CD4-positive, CD25-positive, alpha-beta regulatory T cell (primary cell): ENCODE data around the gene SMCR8. TPM values are rescaled to one million over a fixed set of nuclear protein-coding genes. Genes with fewer than 3 reads are reported as not detected.

ENCODE experiments used
- ATAC-seq, 2 donors: fragments of 150-1000 bp; cut with Tn5 transposase; one replicate each; pipeline ENCODE4 v1.10.0; 2021; ENCODE audit warnings: low read depth in 2 of 2, moderate number of reproducible peaks in 2 of 2, moderate library complexity in 1 of 2
- DNase-seq, 3 donors: peaks; one replicate each; pipeline versions ENCODE4 v3.0.0 to v3.0.0-alpha.2; 2012 to 2022; ENCODE audit warnings: mixed read lengths in 1 of 3
- H3K27ac ChIP-seq: one replicate; pipeline ENCODE4 v1.7.0; 2013; ENCODE audit warnings: mild to moderate bottlenecking, low read length; ENCODE audit not compliant: insufficient read depth, poor library complexity, severe bottlenecking
- H3K27me3 ChIP-seq: one replicate; pipeline ENCODE4 v1.7.0; 2013; ENCODE audit warnings: low read length; ENCODE audit not compliant: control insufficient read depth, insufficient read depth
- H3K36me3 ChIP-seq: one replicate; pipeline ENCODE4 v1.7.0; 2013; ENCODE audit warnings: mild to moderate bottlenecking, low read length, moderate library complexity; ENCODE audit not compliant: control insufficient read depth, insufficient read depth
- H3K4me1 ChIP-seq: 2 replicates; pipeline ENCODE4 v1.7.0; 2013; ENCODE audit warnings: mild to moderate bottlenecking, low read length; ENCODE audit not compliant: insufficient read depth, control insufficient read depth, poor library complexity, severe bottlenecking
- H3K4me3 ChIP-seq: one replicate; pipeline ENCODE4 v1.7.0; 2013; ENCODE audit warnings: low read depth, mild to moderate bottlenecking, low read length, moderate library complexity
- H3K9me3 ChIP-seq, 2 experiments: 1 replicate in 1 of 2; 2 replicates in 1 of 2; pipeline ENCODE4 v1.7.0; 2013; ENCODE audit warnings: low read length in 2 of 2, mild to moderate bottlenecking in 1 of 2, moderate library complexity in 1 of 2; ENCODE audit not compliant: control insufficient read depth in 2 of 2
- H3K27ac Mint-ChIP-seq, 3 donors: one replicate each; pipeline ENCODE4 v1.8.0; 2020 to 2022; ENCODE audit warnings: mild to moderate bottlenecking in 3 of 3, mixed read lengths in 3 of 3, moderate library complexity in 2 of 3
- H3K27me3 Mint-ChIP-seq: one replicate; pipeline ENCODE4 v1.8.0; 2022; ENCODE audit warnings: mild to moderate bottlenecking, mixed read lengths
- H3K36me3 Mint-ChIP-seq: one replicate; pipeline ENCODE4 v1.8.0; 2020; ENCODE audit warnings: mixed read lengths
- H3K4me1 Mint-ChIP-seq, 4 donors: one replicate each; pipeline ENCODE4 v1.8.0; 2020 to 2022; ENCODE audit warnings: mixed read lengths in 4 of 4, mild to moderate bottlenecking in 1 of 4
- H3K4me3 Mint-ChIP-seq, 4 donors: one replicate each; pipeline ENCODE4 v1.8.0; 2020 to 2022; ENCODE audit warnings: mild to moderate bottlenecking in 4 of 4, mixed read lengths in 4 of 4, moderate library complexity in 3 of 4
- H3K9me3 Mint-ChIP-seq, 7 donors: one replicate each; pipeline ENCODE4 v1.8.0; 2020 to 2022; ENCODE audit warnings: mixed read lengths in 7 of 7, mild to moderate bottlenecking in 3 of 7, moderate library complexity in 2 of 7
- polyA plus RNA-seq, 4 donors: library from polyadenylated mRNA; unstranded; fragments of 300-500 nt; fragmentation: Illumina TruSeq; gene quantifications; one replicate each; pipeline ENCODE4 v1.2.3, GENCODE V29; 2021
- total RNA-seq: library from RNA; stranded (reverse); gene quantifications from one replicate; pipeline ENCODE4 v1.2.3, GENCODE V29; 2022

SMCR8 gene
- total and polyA plus RNA-seq, 5 donors from 2014 or later, result 3.5 to 48.3 (median 5.7) TPM

GRCh38 chr17:18309202-18309601 is 5.9 kb upstream of the SMCR8 start:
- Mint-ChIP-seq H3K36me3 (peaks cover 18% of the 10 kb centered on the region), H3K9me3 (no peaks in the 10 kb centered on the region), H3K27ac (no peak overlapping the region), H3K4me1 (peaks cover 6 to 38% (median 21%) of the 10 kb centered on the region in 4 donors), H3K27me3 (no peaks in the 10 kb centered on the region), H3K4me3 (no peak overlapping the region)
- no peaks in the 10 kb centered on the region for H3K27me3 ChIP-seq
- no peak for DNase-seq
- H3K27ac ChIP-seq, result no peak overlapping the region
- H3K9me3 ChIP-seq, result no peaks in the 10 kb centered on the region
- H3K4me3 ChIP-seq, result no peak overlapping the region
- no peak for ATAC-seq
- peaks cover 42% of the 10 kb centered on the region for H3K36me3 ChIP-seq
- peaks cover 20% of the 10 kb centered on the region for H3K4me1 ChIP-seq

- Mint-ChIP-seq H3K36me3 (peaks cover 9% of the 10 kb centered on the region), H3K4me3 (peak overlapping the region; percentile 94 to 98 (median 96)), H3K9me3 (no peaks in the 10 kb centered on the region), H3K4me1 (peaks cover 0 to 82% (median 45%) of the 10 kb centered on the region in 4 donors), H3K27ac (peak overlapping the region; percentile 98 to 99 (median 98)), H3K27me3 (no peaks in the 10 kb centered on the region)
- H3K4me1 ChIP-seq, result peaks cover 61% of the 10 kb centered on the region
- peaks cover 14% of the 10 kb centered on the region for H3K36me3 ChIP-seq
- no peaks in the 10 kb centered on the region for H3K9me3 ChIP-seq
- ATAC-seq (no peak), DNase-seq (no peak)
- H3K27ac ChIP-seq, result peak overlapping the region; percentile 96
- H3K4me3 ChIP-seq, result peak overlapping the region; percentile 86
- H3K27me3 ChIP-seq, result no peaks in the 10 kb centered on the region
Observed at GRCh38 chr17:18314059-18314730, 898 bp upstream of the SMCR8 start.

- Histone ChIP-seq H3K4me1 (peaks cover 74% of the 10 kb centered on the region), H3K27me3 (no peaks in the 10 kb centered on the region), H3K36me3 (peaks cover 19% of the 10 kb centered on the region), H3K9me3 (no peaks in the 10 kb centered on the region), H3K27ac (peak overlapping the region; percentile 96), H3K4me3 (peak overlapping the region; percentile 84)
- peak; percentile 8 for ATAC-seq
- Mint-ChIP-seq H3K4me1 (peaks cover 0 to 89% (median 49%) of the 10 kb centered on the region in 4 donors), H3K4me3 (peak overlapping the region; percentile 94 to 98 (median 96)), H3K27me3 (no peaks in the 10 kb centered on the region), H3K27ac (peak overlapping the region; percentile 98 to 99 (median 98)), H3K36me3 (peaks cover 18% of the 10 kb centered on the region), H3K9me3 (no peaks in the 10 kb centered on the region)
- DNase-seq, result peak in 2 of 3 donors; percentile 26 to 68
Observed at GRCh38 chr17:18315562-18315922, 449 bp downstream of the SMCR8 start.

GRCh38 chr17:18315961-18316360 is 868 bp downstream of the SMCR8 start:
- H3K4me3 ChIP-seq, result peak overlapping the region; percentile 84
- H3K36me3 ChIP-seq, result peaks cover 21% of the 10 kb centered on the region
- Mint-ChIP-seq H3K36me3 (peaks cover 18% of the 10 kb centered on the region), H3K4me1 (peaks cover 0 to 91% (median 51%) of the 10 kb centered on the region in 4 donors), H3K4me3 (peak overlapping the region; percentile 94 to 98 (median 96)), H3K9me3 (no peaks in the 10 kb centered on the region), H3K27me3 (no peaks in the 10 kb centered on the region), H3K27ac (peak overlapping the region; percentile 98 to 99 (median 98))
- H3K27ac ChIP-seq, result peak overlapping the region; percentile 96
- ATAC-seq (no peak), DNase-seq (no peak)
- no peaks in the 10 kb centered on the region for H3K9me3 ChIP-seq
- no peaks in the 10 kb centered on the region for H3K27me3 ChIP-seq
- H3K4me1 ChIP-seq, result peaks cover 78% of the 10 kb centered on the region

- ATAC-seq (no peak), DNase-seq (no peak)
- Mint-ChIP-seq H3K27ac (no peak overlapping the region), H3K4me1 (peaks cover 0 to 90% (median 54%) of the 10 kb centered on the region in 4 donors), H3K9me3 (no peaks in the 10 kb centered on the region), H3K4me3 (peak overlapping the region in 3 of 4 donors; percentile 62 to 95 (median 73)), H3K27me3 (no peaks in the 10 kb centered on the region), H3K36me3 (peaks cover 25% of the 10 kb centered on the region)
- Histone ChIP-seq H3K27me3 (no peaks in the 10 kb centered on the region), H3K27ac (no peak overlapping the region), H3K4me3 (no peak overlapping the region), H3K4me1 (peaks cover 72% of the 10 kb centered on the region), H3K36me3 (peaks cover 30% of the 10 kb centered on the region), H3K9me3 (no peaks in the 10 kb centered on the region)
Observed at GRCh38 chr17:18318117-18318516, 3.0 kb downstream of the SMCR8 start.

- H3K9me3 ChIP-seq, result no peaks in the 10 kb centered on the region
- H3K9me3 Mint-ChIP-seq, result no peaks in the 10 kb centered on the region
- no peaks in the 10 kb centered on the region for H3K27me3 ChIP-seq
- H3K4me1 ChIP-seq, result peaks cover 64% of the 10 kb centered on the region
- H3K4me3 ChIP-seq, result peak overlapping the region; percentile 3
- no peak for ATAC-seq
- H3K27ac ChIP-seq, result no peak overlapping the region
- H3K27me3 Mint-ChIP-seq, result no peaks in the 10 kb centered on the region
- peaks cover 0 to 84% (median 47%) of the 10 kb centered on the region in 4 donors for H3K4me1 Mint-ChIP-seq
- peak overlapping the region in 1 of 3 donors; percentile 51 for H3K27ac Mint-ChIP-seq
- H3K36me3 Mint-ChIP-seq, result peaks cover 25% of the 10 kb centered on the region
- H3K36me3 ChIP-seq, result peaks cover 38% of the 10 kb centered on the region
- no peak for DNase-seq
- H3K4me3 Mint-ChIP-seq, result peak overlapping the region; percentile 27 to 82 (median 48)
Observed at GRCh38 chr17:18318771-18319450, 3.8 kb downstream of the SMCR8 start.

- Mint-ChIP-seq H3K4me3 (peak overlapping the region; percentile 58 to 82 (median 65)), H3K9me3 (no peaks in the 10 kb centered on the region), H3K4me1 (peaks cover 0 to 81% (median 44%) of the 10 kb centered on the region in 4 donors), H3K27me3 (no peaks in the 10 kb centered on the region), H3K27ac (no peak overlapping the region), H3K36me3 (peaks cover 25% of the 10 kb centered on the region)
- ATAC-seq (no peak), DNase-seq (peak in 2 of 3 donors; percentile 14 to 30)
- H3K36me3 ChIP-seq, result peaks cover 46% of the 10 kb centered on the region
- H3K27ac ChIP-seq, result no peak overlapping the region
- H3K4me1 ChIP-seq, result peaks cover 60% of the 10 kb centered on the region
- peak overlapping the region; percentile 19 for H3K4me3 ChIP-seq
- no peaks in the 10 kb centered on the region for H3K27me3 ChIP-seq
- no peaks in the 10 kb centered on the region for H3K9me3 ChIP-seq
Observed at GRCh38 chr17:18319604-18320256, 4.6 kb downstream of the SMCR8 start.
